Fibroblast of upper back skin (primary cell): Measurements from ENCODE around the gene METTL2B.
A peak's percentile ranks its signal among the peaks of the same experiment; 100 is the strongest.
"Not testable (repeated sequence)": the region's sequence is repeated elsewhere in the genome, so short reads cannot be mapped to it uniquely, and the experiment has no call there.

ENCODE experiments used
- DNase-seq: peaks from one replicate; pipeline ENCODE4 v3.0.0-alpha.2; 2013

Gene METTL2B

DNA sequence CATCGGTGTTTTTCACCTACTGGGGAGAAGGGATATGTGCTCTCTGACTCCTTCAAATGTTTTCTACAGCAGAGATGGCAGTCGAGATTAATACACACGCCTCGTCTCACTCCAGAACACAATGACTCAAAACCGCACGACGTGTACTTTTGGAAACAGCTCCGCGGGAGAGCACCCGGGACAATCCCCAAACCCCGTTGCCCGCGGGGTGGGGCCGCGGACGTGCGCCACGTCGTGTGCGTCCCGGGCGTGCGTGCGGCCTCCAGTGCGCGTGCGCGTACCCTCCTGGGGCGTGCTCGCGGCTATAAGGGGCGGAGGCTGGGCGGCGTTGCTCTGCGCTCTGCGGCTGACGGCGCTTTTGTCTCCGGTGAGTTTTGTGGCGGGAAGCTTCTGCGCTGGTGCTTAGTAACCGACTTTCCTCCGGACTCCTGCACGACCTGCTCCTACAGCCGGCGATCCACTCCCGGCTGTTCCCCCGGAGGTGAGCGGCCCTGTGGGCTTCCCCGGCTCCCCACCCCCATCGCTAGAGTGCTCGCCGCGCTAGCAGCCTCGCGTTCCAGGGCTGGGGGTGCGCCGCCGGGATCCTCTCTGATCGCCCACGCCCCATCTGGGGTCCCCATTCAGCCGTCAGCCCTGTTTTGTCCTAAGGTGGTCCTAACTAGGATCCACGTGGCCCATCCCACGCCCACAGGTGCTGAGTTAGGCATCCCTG is 20.8 kb upstream of the METTL2B start, which contains the start of gene HILPDA:
HILPDA (plus strand) TSS at position 336 of the 712 bp plus-strand sequence. CDS start 1,391 bp downstream, outside the sequence.
- DNase-seq = peak; percentile 99

DNA sequence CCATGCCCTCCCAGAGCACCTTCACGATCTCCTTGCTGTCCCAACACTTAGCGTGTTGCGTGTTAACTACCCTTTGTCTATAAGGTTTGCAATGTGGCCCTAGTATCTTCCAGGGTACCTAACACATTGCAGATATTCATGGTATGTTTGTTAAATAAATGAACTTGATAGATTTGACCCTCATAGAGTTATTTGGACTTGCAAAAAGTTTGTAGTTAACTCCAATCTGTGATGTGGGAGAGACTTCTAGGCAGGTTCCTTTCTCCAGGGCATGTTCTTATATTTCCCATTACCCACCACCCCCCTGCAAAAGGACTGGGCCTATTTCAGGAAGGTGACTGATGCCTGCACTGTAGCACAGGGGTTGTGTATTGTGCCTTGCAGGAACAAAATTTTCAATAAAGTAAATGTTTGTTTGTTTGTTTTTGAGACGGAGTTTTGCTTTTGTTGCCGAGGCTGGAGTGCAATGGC is 20.3 kb upstream of the METTL2B start:
- DNase-seq = no peak

DNA sequence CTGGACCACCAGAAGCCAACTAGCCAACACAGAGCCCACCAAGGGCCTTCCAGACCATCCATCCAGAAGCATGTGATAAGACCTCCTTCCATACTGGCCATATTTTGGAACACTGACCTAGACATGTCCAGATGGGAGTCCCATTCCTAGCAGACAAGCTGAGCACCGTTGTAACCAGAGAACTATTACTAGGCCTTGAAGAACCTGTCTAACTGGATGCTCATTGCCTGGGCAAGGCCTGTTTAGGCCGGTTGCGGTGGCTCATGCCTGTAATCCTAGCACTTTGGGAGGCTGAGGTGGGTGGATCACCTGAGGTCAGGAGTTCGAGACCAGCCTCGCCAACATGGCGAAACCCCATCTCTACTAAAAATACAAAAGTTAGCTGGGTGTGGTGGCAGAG is 19.2 kb upstream of the METTL2B start:
- not testable (repeated sequence) for DNase-seq

DNA sequence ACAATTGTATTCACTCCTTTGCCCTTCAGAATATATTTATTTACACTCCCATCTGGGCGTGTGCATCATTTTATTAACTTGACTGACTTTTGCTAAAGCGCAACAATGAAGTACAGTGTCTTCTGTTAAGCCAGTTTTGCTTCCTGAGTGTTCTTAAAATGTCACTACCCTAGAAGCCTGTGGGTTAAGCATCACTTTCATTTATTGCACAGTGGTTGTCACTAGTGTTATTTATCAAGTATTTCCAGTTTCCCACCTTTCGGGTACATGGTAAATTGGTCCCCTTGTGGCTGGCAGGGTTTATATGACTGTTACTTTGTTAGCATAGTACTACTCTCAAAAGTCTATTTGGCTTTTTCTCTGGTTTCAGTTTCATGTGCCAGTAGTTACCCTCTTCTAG is 17.6 kb upstream of the METTL2B start:
- DNase-seq = no peak

DNA sequence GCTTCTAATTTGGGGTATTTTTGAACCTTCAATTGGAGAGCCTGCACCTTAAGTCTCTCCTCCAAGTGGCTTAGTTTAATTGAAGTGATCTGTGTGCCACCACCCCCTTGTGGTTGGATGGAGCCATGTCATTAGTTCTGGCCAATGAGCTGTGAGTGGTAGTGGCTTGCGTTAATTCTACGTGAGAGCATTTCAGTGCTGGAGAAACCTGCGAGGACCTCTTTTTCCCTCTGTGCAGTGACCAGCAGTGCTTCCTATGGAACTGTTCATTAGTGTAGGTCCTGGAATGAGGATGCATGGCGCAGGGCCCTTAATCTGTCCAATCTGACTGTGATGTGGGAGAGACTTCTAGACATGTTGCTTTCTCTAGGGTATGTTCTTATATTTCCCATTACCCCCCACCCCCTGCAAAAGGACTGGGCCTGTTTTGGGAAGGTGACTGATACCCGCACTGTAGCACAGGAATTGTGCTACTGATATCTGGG is 17.1 kb upstream of the METTL2B start:
- DNase-seq = peak; percentile 60

DNA sequence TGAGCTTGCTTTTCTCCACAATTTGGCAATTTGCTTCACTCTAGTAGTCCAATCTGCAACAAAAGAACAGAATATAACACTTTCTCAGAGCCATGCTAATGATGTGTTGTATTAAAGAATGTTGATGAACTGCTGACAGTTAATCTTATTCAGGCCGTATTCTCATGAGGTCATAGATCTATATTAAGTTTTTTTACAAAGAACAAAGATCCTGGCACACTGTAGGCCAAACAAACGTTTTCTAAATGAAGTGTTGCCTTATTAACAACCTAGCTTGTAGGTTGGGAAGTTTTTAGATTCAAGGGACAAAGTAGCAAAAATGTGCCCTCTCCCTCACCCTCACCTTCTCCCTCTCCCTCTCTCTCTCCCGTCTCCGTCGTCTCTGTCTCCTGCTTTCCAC is 14.1 kb upstream of the METTL2B start:
- DNase-seq = no peak

DNA sequence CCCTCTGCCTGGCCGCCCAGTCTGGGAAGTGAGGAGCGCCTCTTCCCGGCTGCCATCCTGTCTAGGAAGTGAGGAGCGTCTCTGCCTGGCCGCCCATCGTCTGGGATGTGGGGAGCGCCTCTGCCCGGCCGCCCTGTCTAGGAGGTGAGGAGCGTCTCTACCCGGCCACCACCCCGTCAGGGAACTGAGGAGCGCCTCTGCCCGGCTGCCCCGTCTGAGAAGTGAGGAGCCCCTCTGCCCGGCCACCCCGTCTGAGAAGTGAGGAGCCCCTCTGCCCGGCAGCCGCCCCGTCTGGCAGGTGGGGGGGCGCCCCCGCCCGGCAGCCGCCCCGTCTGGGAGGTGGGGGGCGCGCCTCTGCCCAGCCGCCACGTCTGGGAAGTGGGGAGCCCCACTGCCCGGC is 13.2 kb upstream of the METTL2B start:
- not testable (repeated sequence) for DNase-seq

DNA sequence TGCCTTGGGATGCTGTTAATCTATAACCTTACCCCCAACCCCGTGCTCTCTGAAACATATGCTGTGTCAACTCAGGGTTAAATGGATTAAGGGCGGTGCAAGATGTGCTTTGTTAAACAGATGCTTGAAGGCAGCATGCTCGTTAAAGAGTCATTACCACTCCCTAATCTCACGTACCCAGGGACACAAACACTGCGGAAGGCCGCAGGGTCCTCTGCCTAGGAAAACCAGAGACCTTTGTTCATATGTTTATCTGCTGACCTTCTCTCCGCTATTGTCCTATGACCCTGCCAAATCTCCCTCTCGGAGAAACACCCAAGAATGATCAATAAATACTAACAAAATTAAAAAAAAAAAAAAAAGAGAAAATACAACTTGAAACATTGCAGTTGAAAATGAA is 12.6 kb upstream of the METTL2B start:
- not testable (repeated sequence) for DNase-seq

DNA sequence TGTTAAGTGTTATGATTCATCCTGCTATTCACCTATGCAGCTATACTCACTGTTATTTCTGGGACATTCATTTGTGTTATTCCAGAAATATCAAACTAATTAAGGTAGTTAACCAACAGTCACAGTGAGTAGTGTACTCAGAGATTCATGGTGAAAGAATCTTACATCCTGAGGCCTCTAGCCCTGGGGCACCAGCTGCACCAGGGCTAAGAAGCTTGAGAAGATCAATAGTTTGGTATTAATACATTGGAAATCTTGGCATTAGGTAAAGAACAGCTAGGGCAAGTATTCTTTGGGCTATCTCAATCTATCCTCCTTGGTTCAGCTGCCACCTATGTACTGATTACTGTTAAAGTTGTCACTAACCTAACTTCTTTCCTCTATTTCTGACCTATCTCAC is 9.7 kb upstream of the METTL2B start:
- not testable (repeated sequence) for DNase-seq

DNA sequence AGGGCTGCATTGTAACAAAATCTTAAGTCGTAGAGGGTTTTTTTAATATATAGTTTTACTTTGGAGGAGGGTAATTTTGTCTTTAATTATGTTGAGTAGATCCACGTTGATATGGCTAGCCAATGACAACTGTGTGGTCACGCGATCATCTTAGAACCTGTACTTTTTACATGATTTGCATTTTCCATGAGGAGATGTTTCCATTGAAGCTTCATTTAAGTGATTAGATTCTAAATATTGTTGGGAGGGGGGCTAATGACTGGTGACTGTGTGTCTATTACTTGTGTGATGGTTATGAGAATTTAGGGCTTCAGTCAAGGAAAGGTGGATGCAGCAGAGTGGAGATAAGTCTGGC is 765 bp downstream of the METTL2B start:
- DNase-seq = not testable (repeated sequence)

DNA sequence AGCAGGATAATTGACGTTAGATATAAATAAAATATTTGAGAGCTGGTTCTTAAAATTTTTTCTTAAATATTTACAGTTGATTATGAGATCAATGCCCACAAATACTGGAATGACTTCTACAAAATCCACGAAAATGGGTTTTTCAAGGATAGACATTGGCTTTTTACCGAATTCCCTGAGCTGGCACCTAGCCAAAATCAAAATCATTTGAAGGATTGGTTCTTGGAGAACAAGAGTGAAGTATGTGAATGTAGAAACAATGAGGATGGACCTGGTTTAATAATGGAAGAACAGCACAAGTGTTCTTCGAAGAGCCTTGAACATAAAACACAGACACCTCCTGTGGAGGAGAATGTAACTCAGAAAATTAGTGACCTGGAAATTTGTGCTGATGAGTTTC is 2.5 kb downstream of the METTL2B start:
- not testable (repeated sequence) for DNase-seq

DNA sequence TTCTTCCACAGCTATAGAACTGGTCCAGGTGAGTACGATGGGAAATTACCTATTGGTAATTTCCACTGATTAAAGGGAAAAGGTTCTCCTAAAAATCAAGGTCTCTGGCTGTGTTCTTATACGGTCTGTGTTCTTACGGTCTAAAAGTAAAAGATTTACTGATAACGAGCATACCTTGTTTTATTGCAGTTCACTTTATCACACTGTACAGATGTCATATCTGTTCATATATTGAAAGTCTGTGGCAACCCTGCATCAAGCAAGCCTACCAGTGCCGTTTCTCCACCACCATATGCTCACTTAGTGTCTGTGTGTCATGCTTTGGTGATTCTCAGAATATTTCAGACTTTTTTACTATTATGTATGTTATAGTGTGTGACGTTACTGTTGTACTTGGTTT is 11.6 kb downstream of the METTL2B start:
- DNase-seq = not testable (repeated sequence)

DNA sequence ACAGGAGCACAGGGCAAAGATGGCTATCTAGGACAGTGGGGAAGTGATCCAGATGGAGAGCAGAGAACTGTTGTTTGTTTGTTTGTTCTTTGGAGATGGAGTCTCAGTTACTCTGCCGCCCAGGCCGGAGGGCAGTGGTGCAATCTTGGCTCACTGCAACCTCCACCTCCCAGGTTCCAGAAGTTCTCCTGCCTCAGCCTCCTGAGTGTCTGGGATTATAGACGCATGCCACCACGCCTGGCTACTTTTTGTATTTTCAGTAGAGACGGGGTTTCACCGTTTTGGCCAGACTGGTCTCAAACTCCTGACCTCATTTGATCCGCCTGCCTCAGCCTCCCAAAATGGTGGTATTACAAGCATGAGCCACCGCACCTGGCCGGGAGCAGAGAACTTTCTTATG is 20.9 kb downstream of the METTL2B start:
- DNase-seq = no peak

DNA sequence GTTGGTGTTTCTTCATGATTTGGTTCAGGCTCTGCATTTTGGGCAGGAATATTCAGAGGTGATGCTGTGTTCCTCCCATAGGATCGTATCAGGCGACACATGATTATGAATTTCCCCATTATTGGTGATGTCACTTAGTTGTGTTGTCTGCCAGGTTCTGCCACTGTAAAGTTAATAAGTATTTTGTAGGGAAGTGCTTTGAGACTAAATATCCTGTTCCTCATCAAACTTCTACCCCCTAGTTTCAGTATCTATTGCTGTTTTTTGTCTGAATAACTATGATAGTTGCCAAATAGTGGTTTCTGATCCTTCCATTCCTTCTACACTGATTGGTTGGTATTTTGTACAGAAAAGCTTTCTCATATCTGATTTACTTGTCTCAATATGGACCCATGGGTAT is 28.9 kb downstream of the METTL2B start:
- not testable (repeated sequence) for DNase-seq

DNA sequence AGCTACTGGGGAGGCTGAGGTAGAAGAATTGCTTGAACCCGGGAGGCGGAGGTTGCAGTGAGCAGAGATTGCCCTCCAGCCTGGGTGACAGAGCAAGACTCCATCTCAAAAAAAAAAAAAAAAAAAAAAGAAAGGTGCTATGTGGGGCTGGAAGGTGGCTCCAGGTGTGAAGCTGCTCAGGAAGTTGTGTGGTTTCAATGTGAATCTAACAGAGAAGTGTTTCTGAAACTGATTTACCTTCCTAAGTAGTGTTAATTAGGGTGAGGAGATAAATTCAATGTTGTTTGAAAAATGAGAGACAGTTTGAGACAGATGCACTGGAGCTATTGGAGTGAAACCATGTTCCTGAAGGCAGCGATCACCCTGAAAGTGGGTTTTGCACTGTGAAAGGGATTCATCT is 30.3 kb downstream of the METTL2B start:
- DNase-seq = not testable (repeated sequence)

DNA sequence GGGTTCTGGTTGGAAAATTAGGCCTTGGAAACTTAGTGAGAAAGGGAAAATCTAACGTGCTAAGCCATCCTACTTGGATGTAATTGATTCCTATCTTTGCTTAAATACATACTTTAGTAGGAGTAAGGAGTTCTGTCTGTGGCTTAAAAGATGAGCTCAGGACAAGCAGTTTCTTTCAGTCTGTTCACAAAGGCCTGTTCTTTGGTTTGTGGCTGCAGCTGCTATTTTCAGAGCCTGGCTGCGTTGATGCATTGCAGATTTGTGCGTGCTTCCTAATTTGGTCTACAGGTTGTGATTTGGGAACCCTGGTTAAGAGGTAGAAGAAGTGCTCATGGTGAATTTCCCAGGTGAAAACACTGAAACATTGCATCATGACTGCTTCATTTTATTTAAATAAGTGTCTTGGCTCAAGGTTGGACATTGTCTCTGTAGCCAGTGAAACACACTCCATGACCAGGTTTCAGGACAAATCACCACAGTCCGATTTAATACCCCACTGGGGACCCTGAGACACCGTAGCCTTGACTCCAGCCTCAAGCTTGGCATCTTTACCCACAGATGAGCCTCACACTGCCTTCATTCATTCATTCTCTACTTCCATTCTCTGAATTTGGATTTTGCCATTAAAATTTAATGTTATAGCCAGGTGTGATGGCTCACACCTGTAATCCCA is 30.9 kb downstream of the METTL2B start:
- DNase-seq = not testable (repeated sequence)

DNA sequence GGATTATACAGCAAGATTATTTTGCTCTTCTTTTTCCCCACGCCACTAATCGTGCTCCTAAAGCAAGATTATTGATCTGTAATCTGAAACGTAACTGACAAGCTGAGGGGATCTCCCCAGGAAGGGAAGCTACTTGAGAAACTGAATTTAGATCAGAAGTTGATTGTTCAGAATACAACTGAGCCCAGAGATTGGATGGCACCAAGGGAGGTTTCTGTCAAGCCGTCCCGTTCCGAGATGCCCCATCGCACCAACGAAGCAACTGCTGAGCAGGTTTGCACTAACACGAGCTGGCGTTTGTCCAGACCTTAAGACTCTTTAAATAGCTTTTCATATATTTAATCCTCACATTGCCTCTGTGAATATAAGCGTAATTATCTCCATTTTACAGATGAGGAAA is 35.1 kb downstream of the METTL2B start:
- not testable (repeated sequence) for DNase-seq

DNA sequence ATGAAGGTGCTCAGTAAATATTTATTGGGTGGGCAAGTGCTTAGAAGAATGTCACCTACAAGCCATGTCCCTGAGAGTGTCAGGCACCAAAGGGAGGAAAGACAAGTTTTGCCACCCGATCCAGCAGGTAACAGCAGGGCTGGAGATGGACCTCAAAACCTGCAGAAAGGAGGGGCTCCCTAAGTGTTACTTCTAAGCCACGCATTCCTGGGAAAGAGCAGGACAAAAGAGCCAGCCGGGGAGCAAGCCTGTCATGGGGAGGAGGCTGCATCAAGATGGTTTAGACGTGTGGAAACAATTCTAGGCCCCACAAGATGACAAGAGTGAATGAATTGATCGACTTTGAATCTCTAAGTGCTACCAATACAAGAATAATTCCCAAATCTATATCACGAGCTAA is 38.7 kb downstream of the METTL2B start:
- not testable (repeated sequence) for DNase-seq

DNA sequence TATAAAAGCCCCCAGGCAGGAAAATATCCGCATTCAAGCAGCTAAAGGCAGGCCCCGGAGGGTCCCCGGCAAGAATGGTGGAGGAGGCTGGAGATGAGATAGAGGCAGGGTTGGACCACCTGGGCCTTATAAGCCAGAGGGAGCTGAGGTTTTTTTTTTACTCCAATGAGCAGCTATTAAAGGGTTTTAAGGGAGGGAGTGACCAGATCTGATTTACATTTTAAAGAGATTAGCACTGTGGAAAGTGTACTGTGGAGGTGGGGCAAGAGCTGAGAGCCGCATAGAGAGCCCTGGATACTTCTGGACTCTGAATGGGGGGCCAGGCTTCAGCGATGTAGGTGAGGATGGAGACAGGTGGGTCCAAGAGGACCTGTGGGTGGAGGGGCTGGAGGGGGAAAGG is 40.5 kb downstream of the METTL2B start:
- not testable (repeated sequence) for DNase-seq

DNA sequence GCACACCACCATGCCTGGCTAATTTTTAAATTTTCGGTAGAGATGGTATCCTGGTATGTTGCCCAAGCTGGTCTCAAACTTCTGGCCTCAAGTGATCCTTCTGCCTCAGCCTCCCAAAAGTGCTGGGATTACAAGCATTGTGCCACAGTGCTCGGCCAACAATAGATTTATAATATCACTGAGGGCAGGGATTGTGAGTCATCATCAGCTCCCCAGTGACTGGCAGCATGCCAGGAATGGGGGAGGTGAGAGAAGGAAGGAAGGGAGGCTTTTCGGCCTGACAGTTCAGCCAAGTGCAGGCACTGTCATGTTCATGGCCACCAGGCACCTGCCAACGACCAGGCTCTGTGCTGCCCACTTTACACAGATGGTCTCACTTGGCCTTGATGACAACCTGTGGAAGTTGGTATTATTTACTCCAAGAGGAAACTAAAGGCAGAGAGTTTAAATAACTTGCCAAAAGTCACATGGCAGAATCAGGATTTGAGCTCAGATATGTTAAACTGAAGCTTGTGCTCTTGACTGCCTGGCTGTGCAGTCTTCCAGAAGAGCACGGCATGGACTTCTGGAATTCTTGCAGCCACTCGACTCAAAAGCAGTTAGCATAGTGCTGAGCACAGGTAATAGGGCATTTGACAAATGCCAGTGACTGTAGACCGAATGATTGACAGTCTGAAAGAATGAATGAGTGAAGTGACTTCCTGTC is 46.8 kb downstream of the METTL2B start:
- peak; percentile 76 for DNase-seq

DNA sequence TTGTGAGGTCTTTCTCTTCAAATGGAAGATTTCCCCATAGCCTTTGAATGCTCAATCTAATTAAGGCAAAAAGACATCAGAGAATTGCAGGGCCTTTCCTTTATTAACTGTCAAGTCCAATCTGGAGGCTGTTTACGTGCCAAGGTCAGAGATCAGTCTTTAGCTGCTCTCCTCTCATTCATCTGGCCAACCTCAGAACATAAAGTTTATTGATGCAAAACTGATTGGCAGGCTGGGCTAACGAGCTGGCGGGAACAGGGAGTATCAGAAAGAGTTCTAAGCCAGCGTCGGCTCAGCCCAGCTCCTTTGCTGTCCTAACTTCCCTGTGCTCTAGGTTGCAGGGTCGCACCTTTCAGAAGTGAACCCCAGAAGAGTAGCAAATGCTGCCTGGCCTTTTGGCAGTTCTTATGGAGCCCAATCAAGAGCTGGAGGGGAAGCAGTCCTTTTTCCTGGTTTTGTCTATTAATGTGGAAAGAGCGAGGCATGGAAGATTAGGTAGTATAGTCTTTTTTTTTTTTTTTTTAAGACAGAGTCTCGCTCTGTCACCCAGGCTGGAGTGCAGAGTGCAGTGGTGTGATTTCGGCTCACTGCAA is 47.5 kb downstream of the METTL2B start:
- not testable (repeated sequence) for DNase-seq

DNA sequence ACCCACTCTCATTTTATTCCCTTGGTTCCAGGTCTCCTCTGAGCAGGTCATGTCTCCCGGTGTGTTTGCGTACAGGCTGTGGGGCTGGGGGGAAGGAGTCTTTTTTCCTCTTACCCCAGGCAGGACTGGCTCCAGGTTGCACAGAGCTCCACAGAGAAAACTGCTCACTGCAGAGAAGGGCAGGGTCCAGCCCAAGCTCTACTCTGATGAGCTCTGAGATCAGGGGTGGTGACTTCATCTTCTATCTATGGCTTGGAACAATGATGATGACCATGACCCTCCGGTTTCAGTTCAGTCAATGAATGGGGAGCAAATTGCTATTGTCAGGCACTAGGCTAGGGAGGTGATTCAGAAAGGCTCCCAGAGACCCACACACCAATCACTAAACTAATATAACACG is 49.0 kb downstream of the METTL2B start:
- not testable (repeated sequence) for DNase-seq

DNA sequence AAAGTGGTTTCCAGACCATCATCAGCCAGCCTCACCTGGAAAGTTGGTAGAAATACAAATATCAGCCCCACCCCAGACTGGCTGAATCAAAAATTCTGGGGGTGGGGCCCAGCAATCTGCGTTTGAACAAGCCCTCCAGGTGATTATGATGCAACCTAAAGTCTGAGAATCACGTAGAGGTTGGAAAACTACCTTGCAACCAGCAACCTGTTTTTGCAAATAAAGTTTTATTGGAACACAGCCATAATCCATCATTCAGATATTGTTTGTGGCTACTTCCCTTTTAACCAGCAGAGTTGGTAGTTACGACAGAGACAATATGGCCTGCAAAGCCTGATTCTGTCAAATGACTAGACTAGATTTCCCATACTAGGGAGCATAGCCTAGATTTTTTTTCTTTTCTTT is 49.5 kb downstream of the METTL2B start:
- not testable (repeated sequence) for DNase-seq
